Endothelial cell of umbilical vein (primary cell): ENCODE data around the gene TAF13. TPM values are rescaled to one million over a fixed set of nuclear protein-coding genes. Genes with fewer than 3 reads are reported as not detected.

ENCODE experiments used
- BruUV-seq: library from RNA; stranded (reverse); fragments of 400-500 nt; replicated peaks from 2 replicates; lab custom pipeline; 2021; lab: Mats Ljungman, UMichigan
- CTCF ChIA-PET: fragments of 300-600, 350-600 bp; sonication (Branson Sonifier 250); formaldehyde crosslinking; loops from one replicate; lab custom pipeline; 2021; ENCODE audit warnings: antibody characterized with exemption, inconsistent platforms; lab: Charles Lee
- POLR2A ChIA-PET: fragments of 300-600, 350-600 bp; sonication (Branson Sonifier 250); formaldehyde crosslinking; loops from one replicate; lab custom pipeline; 2021; ENCODE audit warnings: antibody characterized with exemption, inconsistent platforms; lab: Charles Lee
- DNase-seq: peaks from one replicate; pipeline ENCODE4 v3.0.0-alpha.2; 2011; ENCODE audit warnings: low read depth, low spot score
- FAIRE-seq: peaks from 2 replicates; lab custom pipeline; 2011; peaks lifted over from hg19 to GRCh38; lab: Jason Lieb, UNC
- H2AFZ ChIP-seq: 2 replicates; pipeline ENCODE4 v1.6.0; 2012; ENCODE audit warnings: low read depth, low read length, control low read depth, inconsistent platforms
- H3K27ac ChIP-seq: 2 replicates; pipeline ENCODE4 v1.5.1; 2011; ENCODE audit warnings: low read depth, mild to moderate bottlenecking, control low read depth, low read length, moderate library complexity; ENCODE audit not compliant: insufficient read depth
- H3K27me3 ChIP-seq, 2 experiments: 2 replicates each; pipeline versions ENCODE4 v1.6.0 to v1.6.1; 2011; ENCODE audit warnings: low read length in 2 of 2, mixed read lengths in 1 of 2; ENCODE audit not compliant: control insufficient read depth in 2 of 2, insufficient read depth in 2 of 2
- H3K36me3 ChIP-seq, 2 experiments: 2 replicates in 1 of 2; 3 replicates in 1 of 2; pipeline ENCODE4 v1.5.1; 2011; ENCODE audit warnings: low read length in 2 of 2, mild to moderate bottlenecking in 1 of 2, moderate library complexity in 1 of 2; ENCODE audit not compliant: control insufficient read depth in 2 of 2, insufficient read depth in 2 of 2; ENCODE audit errors: extremely low read depth in 1 of 2
- H3K4me1 ChIP-seq: 3 replicates; pipeline ENCODE4 v1.5.1; 2011; ENCODE audit warnings: mild to moderate bottlenecking, low read length; ENCODE audit not compliant: control insufficient read depth, insufficient read depth; ENCODE audit errors: extremely low read depth
- H3K4me2 ChIP-seq: 2 replicates; pipeline ENCODE4 v1.6.1; 2011; ENCODE audit warnings: low read length, control low read depth, mixed read lengths; ENCODE audit not compliant: insufficient read depth
- H3K4me3 ChIP-seq, 3 experiments: fragments of 200-600 bp in 1 of 3; sonication (generic), shearing (Covaris generic) in 1 of 3; replicated peaks in 1 of 3; 2 replicates each; pipeline ENCODE4 v1.5.1; 2011 to 2016; ENCODE audit warnings: control low read depth in 3 of 3, low read length in 3 of 3, mild to moderate bottlenecking in 2 of 3, inconsistent platforms in 1 of 3, low read depth in 1 of 3, moderate library complexity in 1 of 3; ENCODE audit not compliant: insufficient read depth in 1 of 3
- H3K79me2 ChIP-seq: 2 replicates; pipeline ENCODE4 v1.6.0; 2012; ENCODE audit warnings: low read length, inconsistent platforms; ENCODE audit not compliant: control insufficient read depth, insufficient read depth
- H3K9ac ChIP-seq: replicated peaks from 2 replicates; pipeline ENCODE3; 2011; ENCODE audit warnings: low read length, control low read depth; ENCODE audit not compliant: insufficient read depth; ENCODE audit errors: extremely low read depth
- H3K9me1 ChIP-seq: replicated peaks from 3 replicates; pipeline ENCODE4 v1.6.0; 2011; ENCODE audit warnings: mild to moderate bottlenecking, low read length; ENCODE audit not compliant: control insufficient read depth, insufficient read depth; ENCODE audit errors: extremely low read depth
- H3K9me3 ChIP-seq: replicated peaks from 2 replicates; pipeline ENCODE4 v1.5.1; 2012; ENCODE audit warnings: low read length, inconsistent platforms; ENCODE audit not compliant: control insufficient read depth, insufficient read depth
- H4K20me1 ChIP-seq: replicated peaks from 2 replicates; pipeline ENCODE3; 2011; ENCODE audit warnings: mild to moderate bottlenecking, low read length; ENCODE audit not compliant: control insufficient read depth, insufficient read depth; ENCODE audit errors: extremely low read depth
- CTCF ChIP-seq, 2 donors: IDR thresholded peaks; 1 replicate in 1 of 2; 2 replicates in 1 of 2; pipeline ENCODE4 v1.5.1; 2011; ENCODE audit warnings: low read length in 2 of 2, mild to moderate bottlenecking in 2 of 2, moderate library complexity in 2 of 2, control low read depth in 1 of 2, inconsistent platforms in 1 of 2, low read depth in 1 of 2; ENCODE audit not compliant: insufficient read depth in 1 of 2; ENCODE audit errors: extremely low read depth in 1 of 2
- EZH2 ChIP-seq: IDR thresholded peaks from 2 replicates; pipeline ENCODE4 v1.6.1; 2012; ENCODE audit warnings: borderline replicate concordance, low read depth, mild to moderate bottlenecking, moderate library complexity, low read length, inconsistent platforms; ENCODE audit not compliant: severe bottlenecking
- FOS ChIP-seq: IDR thresholded peaks from 2 replicates; pipeline ENCODE4 v1.6.1; 2011; ENCODE audit warnings: mild to moderate bottlenecking, low read length, moderate library complexity, borderline replicate concordance; ENCODE audit not compliant: insufficient read depth
- GATA2 ChIP-seq: IDR thresholded peaks from 2 replicates; pipeline ENCODE4 v1.7.0; 2011; ENCODE audit warnings: low read depth, mild to moderate bottlenecking, moderate library complexity, mixed read lengths, low read length; ENCODE audit not compliant: insufficient read length, insufficient read depth
- JUN ChIP-seq: IDR thresholded peaks from 2 replicates; pipeline ENCODE4 v1.6.1; 2011; ENCODE audit warnings: borderline replicate concordance, low read depth; ENCODE audit not compliant: insufficient read length, insufficient read depth
- MAX ChIP-seq: IDR thresholded peaks from 2 replicates; pipeline ENCODE4 v1.6.1; 2011; ENCODE audit not compliant: insufficient read depth, insufficient read length
- MYC ChIP-seq: IDR thresholded peaks from one replicate; pipeline ENCODE4 v1.6.1; 2011; ENCODE audit warnings: mild to moderate bottlenecking, low read depth, low read length
- POLR2A ChIP-seq: IDR thresholded peaks from 2 replicates; pipeline ENCODE4 v1.6.1; 2012; ENCODE audit warnings: low read depth, mild to moderate bottlenecking, control low read depth, low read length
- POLR2AphosphoS5 ChIP-seq: IDR thresholded peaks from 2 replicates; pipeline ENCODE4 v1.6.1; 2012; ENCODE audit warnings: low read depth, mild to moderate bottlenecking, control low read depth, low read length, moderate library complexity; ENCODE audit not compliant: insufficient read depth
- dilution Hi-C: fragments of 300-500 bp; cut with MboI; formaldehyde crosslinking; loops from one replicate; pipeline ENCODE4 v1.15.0; 2019; ENCODE audit warnings: low sequenced_read_pairs; ENCODE audit not compliant: extremely low pct_ligation_motif_present
- intact Hi-C: fragments of 100-400 bp; cut with micrococcal nuclease; formaldehyde crosslinking; loops from one replicate; pipeline ENCODE4 v1.10.0; 2022
- polyA plus RNA-seq, 4 experiments: library from polyadenylated mRNA; depleted of rRNA in 3 of 4; stranded (reverse) in 3 of 4; unstranded in 1 of 4; fragments of >200 nt; gene quantifications; 2 replicates each; pipeline versions ENCODE4 v1.2.1 to v1.2.3, GENCODE V29; 2011 to 2012; ENCODE audit warnings: missing spikeins in 1 of 4
- total RNA-seq: library from RNA; stranded (reverse); gene quantifications from 2 replicates; pipeline ENCODE4 v1.2.3, GENCODE V29; 2021

The TAF13 gene
- total and polyA plus RNA-seq, 2 donors (not counting 3 experiments of a cell fraction or from before 2014, with no cell fraction given) = 14.8 to 42.3 TPM

DNA sequence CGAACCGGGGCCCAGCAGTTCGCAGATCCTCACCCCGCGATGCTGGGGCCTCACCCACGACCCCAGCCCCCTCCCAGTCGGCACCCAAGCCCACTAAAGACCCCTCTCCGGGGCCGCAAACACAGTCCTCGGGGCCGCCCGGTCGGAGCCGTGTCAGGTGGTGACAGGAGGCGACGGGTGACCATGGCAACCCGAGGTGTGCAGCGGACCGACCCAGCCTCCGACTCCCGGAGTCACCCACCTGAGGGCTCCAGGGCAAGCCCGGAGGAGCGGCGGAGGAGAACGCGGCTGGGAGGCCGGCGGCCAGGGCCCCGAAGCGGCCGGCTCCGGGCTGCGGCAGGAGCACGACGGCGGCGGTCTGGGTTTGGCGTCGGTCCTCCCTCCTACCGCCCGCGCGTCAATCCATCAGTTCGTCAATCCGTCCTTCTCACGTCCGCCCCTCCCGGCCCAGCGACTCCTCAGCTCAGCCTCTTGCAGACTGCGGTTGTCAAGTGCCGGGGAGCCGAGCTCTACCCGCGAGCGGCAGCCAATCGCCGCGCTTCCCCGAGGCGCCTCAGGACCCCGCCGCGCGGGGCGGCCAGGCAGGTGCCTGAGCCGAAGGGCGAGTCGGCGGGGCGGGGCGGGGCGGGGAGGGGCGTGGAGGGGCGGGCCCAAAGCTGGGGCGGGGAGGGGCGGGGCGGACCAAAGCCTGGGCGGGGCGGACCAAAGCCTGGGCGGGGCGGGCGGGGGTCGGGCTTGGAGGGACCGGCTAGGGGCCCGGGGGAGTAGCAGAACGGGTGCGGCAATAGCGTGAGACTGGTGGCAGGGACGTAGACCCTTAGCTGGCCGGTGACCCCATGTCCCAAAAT, 34.0 kb downstream of the TAF13 start, which contains the start of gene WDR47:
WDR47 (minus strand) TSS at position 482 of the 848 bp plus-strand sequence. CDS start 18,590 bp downstream, outside the sequence.
- H3K9me1 ChIP-seq = no peaks in the 10 kb centered on the region
- H3K4me1 ChIP-seq = peaks cover 10% of the 10 kb centered on the region
- H3K36me3 ChIP-seq = no peaks in the 10 kb centered on the region
- no TSS peak for BruUV-seq
- H3K27ac ChIP-seq = peak within 1 kb of the TSS; percentile 38
- DNase-seq (peak; percentile 94), FAIRE-seq (peak; percentile 94)
- no peaks in the 10 kb centered on the region for H4K20me1 ChIP-seq
- H3K4me2 ChIP-seq = peak within 1 kb of the TSS; percentile 99
- ChIA-PET CTCF (interaction anchor here (0.6 to 1.3 kb wide), 5 partner anchors 14 to 71 kb away, joined by 3 to 8 read pairs (median 7); a partner anchor contains a TSS), POLR2A (interaction anchor here (0.6 to 1.5 kb wide), 8 partner anchors 14 to 216 kb away, joined by 3 to 15 read pairs (median 3); partner anchors contain the start of genes CLCC1 and TAF13)
- peaks cover 26% of the 10 kb centered on the region for H3K79me2 ChIP-seq
- H3K9me3 ChIP-seq = no peaks in the 10 kb centered on the region
- intact Hi-C loops = loop anchor here (1.0 to 5.0 kb wide), 5 partner anchors 19 to 79 kb away; partner anchors contain the start of genes CLCC1, ELAPOR1 and TMEM167B
- peak within 1 kb of the TSS; percentile 92 to 96 (median 94) for H3K4me3 ChIP-seq
- peak within 1 kb of the TSS; percentile 99 for H2AFZ ChIP-seq
- peak within 1 kb of the TSS; percentile 85 for H3K9ac ChIP-seq
- H3K27me3 ChIP-seq = no peaks in the 10 kb centered on the region
- TF ChIP-seq POLR2A (peak; percentile 98), JUN (no peak), POLR2AphosphoS5 (peak; percentile 99)
- dilution Hi-C loops = no loop called here

DNA sequence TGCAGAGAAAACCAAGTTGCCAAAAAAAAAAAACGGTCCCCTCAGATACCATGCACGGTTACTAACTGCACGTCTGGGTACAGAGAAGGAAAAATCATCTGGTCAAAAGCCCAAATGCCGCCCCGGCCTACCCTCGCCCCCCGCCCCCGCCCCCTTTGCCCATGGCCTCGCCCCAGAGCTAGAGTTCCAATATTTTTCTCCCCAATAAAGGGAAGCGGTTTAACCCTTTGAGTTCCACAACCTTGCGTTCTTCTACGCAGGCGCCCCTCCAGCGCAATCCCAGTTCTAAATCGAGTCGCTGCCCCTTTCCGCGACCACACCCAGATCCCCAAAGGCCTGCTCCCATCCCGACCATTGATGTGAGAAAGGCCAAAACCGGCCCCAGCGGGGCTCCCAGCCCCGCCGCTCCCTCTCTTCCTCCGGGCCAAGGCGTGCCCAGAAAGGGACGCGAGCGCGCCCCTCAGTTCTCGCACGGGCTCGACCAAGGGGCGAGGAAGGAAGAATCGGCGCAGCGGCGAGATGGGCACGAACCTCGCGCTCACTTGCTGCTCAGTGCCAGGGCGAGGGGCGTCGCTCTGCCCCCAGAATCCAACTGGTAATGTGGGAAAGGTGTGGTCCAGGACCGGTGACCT, 34.7 kb downstream of the TAF13 start:
- Histone ChIP-seq H3K4me3 (peak overlapping the region; percentile 92 to 96 (median 94)), H3K9me3 (no peaks in the 10 kb centered on the region), H4K20me1 (no peaks in the 10 kb centered on the region), H3K27ac (peak overlapping the region; percentile 38), H3K79me2 (peaks cover 31% of the 10 kb centered on the region), H3K4me2 (peak overlapping the region; percentile 94), H3K36me3 (no peaks in the 10 kb centered on the region), H3K4me1 (peaks cover 10% of the 10 kb centered on the region), H3K27me3 (no peaks in the 10 kb centered on the region), H2AFZ (peak overlapping the region; percentile 82), H3K9ac (peak overlapping the region; percentile 85), H3K9me1 (no peaks in the 10 kb centered on the region)
- intact Hi-C loops = loop anchor here (2.0 to 5.0 kb wide), 2 partner anchors 71 to 78 kb away; partner anchors contain the start of genes CLCC1 and ELAPOR1
- FAIRE-seq (no peak), DNase-seq (peak; percentile 33)
- no TSS peak for BruUV-seq
- dilution Hi-C loops = no loop called here
- CTCF ChIA-PET = interaction anchor here (1.2 kb wide), 1 partner anchor 72 kb away, joined by 8 read pairs; a partner anchor contains a TSS
- no peak for TF ChIP-seq FOS
- TF ChIP-seq POLR2A = no peak
- TF ChIP-seq POLR2AphosphoS5 = no peak
- TF ChIP-seq EZH2 = no peak
- TF ChIP-seq JUN = no peak
- TF ChIP-seq MAX = no peak
- no peak for TF ChIP-seq MYC
- TF ChIP-seq CTCF (IDR thresholded peaks at IDR 0.05; ENCODE audit: extremely low read depth in 1 of 2, insufficient read depth in 1 of 2, low read depth in 1 of 2, low read length in 2 of 2) = no peak
- no peak for TF ChIP-seq GATA2
- POLR2A ChIA-PET = no interaction called here
